ENCODE results near the gene ZFYVE9.

ZFYVE9 gene

GRCh38 chr1:52355436-52355835 lies 213.5 kb downstream of the ZFYVE9 start:
- no peak for DNase-seq (ENCODE audit: extremely low spot score)

GRCh38 chr1:52355847-52356505 lies 214.1 kb downstream of the ZFYVE9 start:
- DNase-seq (ENCODE audit: extremely low spot score) = no peak
- CTCF ChIA-PET = no interaction called here
- TF ChIP-seq FOXK2 (IDR thresholded peaks at IDR 0.05) (no peak), NFRKB (IDR thresholded peaks at IDR 0.05) (no peak), ELF4 (IDR thresholded peaks at IDR 0.05) (no peak), L3MBTL2 (conservative IDR thresholded peaks at IDR 0.05) (no peak), BHLHE40 (IDR thresholded peaks at IDR 0.05; ENCODE audit: borderline replicate concordance) (no peak), FOXM1 (IDR thresholded peaks at IDR 0.05; ENCODE audit: borderline replicate concordance) (no peak), HDGF (IDR thresholded peaks at IDR 0.05; ENCODE audit: borderline replicate concordance) (no peak), PKNOX1 (IDR thresholded peaks at IDR 0.05) (no peak), SUZ12 (IDR thresholded peaks at IDR 0.05) (no peak), SP1 (IDR thresholded peaks at IDR 0.05) (no peak), LEF1 (IDR thresholded peaks at IDR 0.05; ENCODE audit: borderline replicate concordance) (no peak), ZNF384 (IDR thresholded peaks at IDR 0.05) (no peak)
- POLR2A ChIA-PET = interaction anchor here (1.3 kb wide), 1 partner anchor 9 kb away, joined by 3 read pairs; no protein-coding TSS in a partner anchor

More at GRCh38 chr1:52355436-52355835, 213.5 kb downstream of the ZFYVE9 start:
- ChIA-PET POLR2A (no interaction called here), CTCF (no interaction called here)
- TF ChIP-seq ZNF384 (IDR thresholded peaks at IDR 0.05) (no peak), NFRKB (IDR thresholded peaks at IDR 0.05) (no peak)

GRCh38 chr1:52356818-52357355 lies 215.0 kb downstream of the ZFYVE9 start:
- CTCF ChIA-PET = no interaction called here
- POLR2A ChIA-PET = interaction anchor here (1.3 kb wide), 1 partner anchor 8 kb away, joined by 3 read pairs; no protein-coding TSS in a partner anchor
- no peak for TF ChIP-seq FOXA1 (IDR thresholded peaks at IDR 0.05)
- no peak for TF ChIP-seq SUZ12 (IDR thresholded peaks at IDR 0.05)
- no peak for TF ChIP-seq NFRKB (IDR thresholded peaks at IDR 0.05)
- no peak for TF ChIP-seq FOXK2 (IDR thresholded peaks at IDR 0.05)
- no peak for TF ChIP-seq L3MBTL2 (conservative IDR thresholded peaks at IDR 0.05)
- no peak for TF ChIP-seq CTBP1 (IDR thresholded peaks at IDR 0.05; ENCODE audit: borderline replicate concordance)
- TF ChIP-seq HDGF (IDR thresholded peaks at IDR 0.05; ENCODE audit: borderline replicate concordance) = no peak
- TF ChIP-seq SP1 (IDR thresholded peaks at IDR 0.05) = no peak
- TF ChIP-seq FOXM1 (IDR thresholded peaks at IDR 0.05; ENCODE audit: borderline replicate concordance) = no peak
- TF ChIP-seq LEF1 (IDR thresholded peaks at IDR 0.05; ENCODE audit: borderline replicate concordance) = no peak
- no peak for TF ChIP-seq BHLHE40 (IDR thresholded peaks at IDR 0.05; ENCODE audit: borderline replicate concordance)
- no peak for TF ChIP-seq PKNOX1 (IDR thresholded peaks at IDR 0.05)
- no peak for DNase-seq (ENCODE audit: extremely low spot score)

- ChIA-PET CTCF (no interaction called here), POLR2A (interaction anchor here (1.3 kb wide), 1 partner anchor 8 kb away, joined by 3 read pairs; no protein-coding TSS in a partner anchor)
- TF ChIP-seq SP1 (IDR thresholded peaks at IDR 0.05) (no peak), CTBP1 (IDR thresholded peaks at IDR 0.05; ENCODE audit: borderline replicate concordance) (no peak), L3MBTL2 (conservative IDR thresholded peaks at IDR 0.05) (no peak), FOXK2 (IDR thresholded peaks at IDR 0.05) (no peak), ZNF384 (IDR thresholded peaks at IDR 0.05) (no peak), TARDBP (IDR thresholded peaks at IDR 0.05) (no peak)
- no peak for DNase-seq (ENCODE audit: extremely low spot score)
Observed at GRCh38 chr1:52357397-52357796, 215.5 kb downstream of the ZFYVE9 start.

- no peak for DNase-seq (ENCODE audit: extremely low spot score)
- CTCF ChIA-PET = no interaction called here
- TF ChIP-seq SP1 (IDR thresholded peaks at IDR 0.05) = no peak
- TF ChIP-seq ARNT (IDR thresholded peaks at IDR 0.05) = no peak
- TF ChIP-seq ZNF384 (IDR thresholded peaks at IDR 0.05) = no peak
- no peak for TF ChIP-seq L3MBTL2 (conservative IDR thresholded peaks at IDR 0.05)
- POLR2A ChIA-PET = no interaction called here
Observed at GRCh38 chr1:52358851-52359497, 217.1 kb downstream of the ZFYVE9 start.

GRCh38 chr1:52359676-52360594 lies 218.0 kb downstream of the ZFYVE9 start:
- POLR2A ChIA-PET = no interaction called here
- TF ChIP-seq ARNT (IDR thresholded peaks at IDR 0.05) = no peak
- no peak for TF ChIP-seq HDGF (IDR thresholded peaks at IDR 0.05; ENCODE audit: borderline replicate concordance)
- TF ChIP-seq CTBP1 (IDR thresholded peaks at IDR 0.05; ENCODE audit: borderline replicate concordance) = no peak
- TF ChIP-seq L3MBTL2 (conservative IDR thresholded peaks at IDR 0.05) = no peak
- TF ChIP-seq ELF4 (IDR thresholded peaks at IDR 0.05) = no peak
- TF ChIP-seq NFRKB (IDR thresholded peaks at IDR 0.05) = no peak
- TF ChIP-seq FOXK2 (IDR thresholded peaks at IDR 0.05) = no peak
- TF ChIP-seq PKNOX1 (IDR thresholded peaks at IDR 0.05) = no peak
- TF ChIP-seq FOXM1 (IDR thresholded peaks at IDR 0.05; ENCODE audit: borderline replicate concordance) = no peak
- TF ChIP-seq BHLHE40 (IDR thresholded peaks at IDR 0.05; ENCODE audit: borderline replicate concordance) = no peak
- no peak for TF ChIP-seq SP1 (IDR thresholded peaks at IDR 0.05)
- no peak for TF ChIP-seq LEF1 (IDR thresholded peaks at IDR 0.05; ENCODE audit: borderline replicate concordance)
- TF ChIP-seq ZNF384 (IDR thresholded peaks at IDR 0.05) = no peak
- TF ChIP-seq TARDBP (IDR thresholded peaks at IDR 0.05) = no peak
- TF ChIP-seq FOXA1 (IDR thresholded peaks at IDR 0.05) = no peak
- CTCF ChIA-PET = no interaction called here
- no peak for DNase-seq (ENCODE audit: extremely low spot score)
